ENCODE measurements around the gene MBD4.
"Not testable (repeated sequence)": the region's sequence is repeated elsewhere in the genome, so short reads cannot be mapped to it uniquely, and the experiment has no call there.

The MBD4 gene

DNA sequence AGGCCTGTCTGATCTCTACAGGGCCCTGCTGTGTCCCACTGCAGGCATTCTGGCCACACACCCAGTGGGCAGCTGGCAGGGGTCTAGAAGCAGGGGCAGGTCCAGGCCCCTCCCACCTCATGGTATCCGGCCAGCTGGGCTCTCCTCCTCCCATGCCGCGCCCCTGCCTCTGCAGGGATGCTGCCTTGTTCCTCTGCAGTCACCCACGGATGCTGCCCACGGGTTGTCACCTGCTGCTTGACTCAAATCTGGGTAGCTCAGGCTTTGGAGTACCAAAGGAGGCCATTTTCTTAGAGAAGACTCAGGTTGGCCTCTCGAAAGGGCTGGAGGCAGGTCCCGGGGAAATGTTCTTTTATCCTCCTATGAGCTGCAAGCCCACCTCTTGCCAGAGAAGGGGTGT is 36.3 kb downstream of the MBD4 start:
- no peak for DNase-seq

DNA sequence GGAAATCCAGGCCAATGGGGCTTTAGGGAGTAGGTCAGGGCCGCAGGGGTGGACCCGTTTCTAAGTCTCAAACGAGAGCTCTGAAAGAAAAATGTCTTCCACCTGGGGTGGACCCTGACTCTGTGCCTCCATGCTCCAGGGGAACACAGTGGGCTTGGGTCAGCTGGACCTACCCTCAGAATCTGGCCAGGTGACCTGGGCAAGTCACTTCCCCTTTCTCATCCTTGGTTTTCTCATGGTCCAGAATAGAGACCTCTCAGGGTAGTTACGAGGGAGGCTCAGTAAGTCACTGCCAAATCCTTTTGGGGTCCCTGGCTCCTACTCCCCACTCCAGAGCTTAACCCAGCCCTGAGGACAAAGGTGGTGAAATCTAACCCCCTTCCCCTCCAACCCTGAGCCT is 37.1 kb downstream of the MBD4 start:
- no peak for DNase-seq

DNA sequence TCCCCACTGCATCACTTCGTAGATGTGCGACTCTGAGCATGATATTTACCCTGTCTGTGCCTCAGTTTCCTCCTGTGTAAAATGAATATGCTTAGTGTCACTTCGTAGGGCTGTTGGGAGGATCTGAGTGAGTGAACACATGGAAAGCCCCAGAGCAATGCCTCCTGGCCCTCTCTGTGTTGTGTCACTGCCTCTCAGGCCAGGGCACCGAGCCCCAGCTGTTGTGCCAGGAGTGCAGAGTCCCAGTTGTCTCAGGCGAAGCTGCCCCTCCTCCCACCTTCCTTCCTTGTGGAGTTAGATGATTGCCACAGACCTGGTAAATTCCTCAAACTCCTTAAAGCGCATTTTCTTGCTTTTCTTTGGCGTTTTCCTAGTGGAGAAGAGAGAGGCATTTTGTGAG is 37.5 kb downstream of the MBD4 start:
- no peak for DNase-seq

DNA sequence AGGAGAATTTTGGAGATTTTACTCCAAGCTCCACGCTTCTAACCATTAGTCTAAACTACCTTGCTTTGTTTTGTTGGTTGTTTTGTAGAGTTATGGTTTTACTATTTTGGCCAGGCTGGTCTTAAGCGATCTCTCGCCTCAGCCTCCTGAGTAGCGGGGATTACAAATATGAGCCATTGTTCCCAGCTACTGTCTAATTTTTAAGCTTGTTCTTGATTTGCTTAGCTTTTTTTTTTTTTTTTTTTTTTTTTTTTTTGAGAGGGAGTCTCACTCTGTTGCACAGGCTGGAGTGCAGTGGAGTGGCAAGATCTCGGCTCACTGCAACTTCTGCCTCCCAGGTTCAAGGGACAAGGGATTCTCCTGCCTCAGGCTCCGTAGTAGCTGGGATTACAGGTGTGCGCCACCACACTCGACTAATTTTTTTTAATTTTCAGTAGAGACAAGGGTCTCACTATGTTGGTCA is 39.8 kb downstream of the MBD4 start:
- DNase-seq: no peak

DNA sequence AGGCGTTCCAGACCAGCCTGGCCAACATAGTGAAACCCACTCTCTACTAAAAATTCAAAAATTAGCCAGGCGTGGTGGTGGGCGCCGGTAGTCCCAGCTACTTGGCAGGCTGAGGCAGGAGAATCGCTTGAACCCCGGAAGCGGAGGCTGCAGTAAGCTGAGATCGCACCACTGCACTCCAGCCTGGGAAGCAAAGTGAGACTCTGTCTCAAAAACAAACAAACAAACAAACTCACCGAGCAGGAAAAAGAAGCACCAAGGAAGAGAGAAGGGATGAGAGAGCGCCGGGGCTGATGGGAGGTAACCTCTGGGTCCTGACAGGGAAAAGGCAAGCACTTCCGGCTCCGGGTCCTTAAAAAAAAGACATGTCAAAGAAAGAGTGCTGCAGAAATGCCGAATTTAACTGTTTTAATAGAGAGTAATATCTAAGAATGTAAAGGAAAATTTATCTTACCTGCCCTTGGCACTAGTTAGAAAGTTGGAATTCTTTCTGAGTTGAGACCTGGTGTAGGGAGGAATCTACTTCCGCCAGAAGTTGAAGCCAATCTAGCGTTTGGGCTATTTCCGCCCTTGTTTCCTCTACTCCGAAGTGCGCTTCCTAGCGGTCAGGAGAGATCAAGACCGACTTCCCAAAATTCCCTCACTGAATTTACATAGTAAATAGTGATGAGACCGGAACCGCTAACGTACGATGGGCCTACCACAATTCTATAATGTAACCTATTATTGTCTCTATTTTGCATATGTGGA is 40.4 kb downstream of the MBD4 start:
- DNase-seq: peak; percentile 77 to 85

DNA sequence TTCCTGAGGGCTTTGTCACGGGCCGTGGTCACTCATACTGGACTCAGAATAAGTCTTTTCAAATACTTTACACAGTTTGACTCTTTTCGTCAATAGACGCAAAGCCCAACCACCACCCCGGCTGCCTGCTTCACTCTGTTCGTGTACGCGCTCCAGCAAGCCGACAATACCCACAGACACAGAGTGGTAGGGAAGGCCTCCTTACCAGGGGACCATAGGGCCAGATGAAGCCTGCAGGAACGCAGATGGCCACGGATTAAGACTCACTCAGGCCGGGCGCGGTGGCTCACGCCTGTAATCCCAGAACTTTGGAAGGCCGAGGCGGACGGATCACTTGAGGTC is 41.0 kb downstream of the MBD4 start:
- no peak for DNase-seq

DNA sequence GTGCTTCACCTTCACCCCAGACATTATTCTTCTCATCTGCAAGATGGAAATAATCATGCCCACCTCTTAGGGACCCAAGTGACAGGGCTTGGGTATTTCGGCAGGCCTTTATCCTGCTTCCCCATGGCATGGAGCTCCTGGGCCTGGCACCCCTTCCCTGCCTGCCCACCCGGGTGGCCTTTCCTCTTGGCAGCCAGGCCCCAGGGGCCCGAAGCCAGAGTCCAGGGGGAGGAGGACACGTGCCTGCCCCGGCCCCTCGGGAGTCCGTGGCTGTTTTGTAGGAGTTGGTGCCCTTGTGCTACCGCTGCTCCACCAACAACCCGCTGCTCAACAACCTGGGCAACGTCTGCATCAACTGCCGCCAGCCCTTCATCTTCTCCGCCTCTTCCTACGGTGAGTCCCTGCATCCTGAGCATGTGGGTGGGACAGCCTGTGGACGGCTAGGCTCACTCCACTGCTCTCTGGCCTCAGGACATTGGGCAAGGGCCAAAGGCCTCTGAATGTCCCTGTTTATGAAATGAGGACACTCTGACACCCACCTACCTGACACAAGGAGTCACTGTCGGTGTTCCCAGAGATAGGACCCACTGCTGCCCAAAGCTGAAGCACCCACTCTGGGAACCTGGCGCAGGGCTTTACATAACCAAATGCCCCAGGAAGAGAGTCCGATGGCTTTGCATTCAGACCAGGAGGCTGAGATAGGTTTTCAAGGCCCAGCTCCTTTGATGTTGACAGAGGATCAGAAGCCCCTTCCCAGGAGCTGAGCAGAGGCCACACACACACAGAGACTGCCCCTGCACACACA is 45.8 kb downstream of the MBD4 start:
- DNase-seq: not testable (repeated sequence)

DNA sequence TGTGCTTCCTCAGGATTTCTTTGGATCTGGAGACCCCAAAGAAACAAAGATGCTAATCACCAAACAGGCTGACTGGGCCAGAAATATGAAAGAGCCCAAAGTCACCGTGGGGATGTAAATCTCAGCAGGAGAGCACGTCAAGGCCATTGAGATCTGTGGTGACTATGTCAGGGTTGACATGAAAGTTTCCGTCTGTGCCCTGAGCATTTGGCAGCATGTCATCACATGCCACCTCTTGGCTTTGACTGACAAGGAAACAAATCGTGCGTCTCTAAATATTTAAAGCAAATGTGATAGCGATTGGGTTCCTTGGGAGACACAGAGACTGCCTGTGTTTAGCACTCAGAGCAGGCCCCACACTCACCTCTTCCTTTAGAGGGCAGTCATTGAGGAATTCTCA is 46.5 kb downstream of the MBD4 start:
- no peak for DNase-seq

DNA sequence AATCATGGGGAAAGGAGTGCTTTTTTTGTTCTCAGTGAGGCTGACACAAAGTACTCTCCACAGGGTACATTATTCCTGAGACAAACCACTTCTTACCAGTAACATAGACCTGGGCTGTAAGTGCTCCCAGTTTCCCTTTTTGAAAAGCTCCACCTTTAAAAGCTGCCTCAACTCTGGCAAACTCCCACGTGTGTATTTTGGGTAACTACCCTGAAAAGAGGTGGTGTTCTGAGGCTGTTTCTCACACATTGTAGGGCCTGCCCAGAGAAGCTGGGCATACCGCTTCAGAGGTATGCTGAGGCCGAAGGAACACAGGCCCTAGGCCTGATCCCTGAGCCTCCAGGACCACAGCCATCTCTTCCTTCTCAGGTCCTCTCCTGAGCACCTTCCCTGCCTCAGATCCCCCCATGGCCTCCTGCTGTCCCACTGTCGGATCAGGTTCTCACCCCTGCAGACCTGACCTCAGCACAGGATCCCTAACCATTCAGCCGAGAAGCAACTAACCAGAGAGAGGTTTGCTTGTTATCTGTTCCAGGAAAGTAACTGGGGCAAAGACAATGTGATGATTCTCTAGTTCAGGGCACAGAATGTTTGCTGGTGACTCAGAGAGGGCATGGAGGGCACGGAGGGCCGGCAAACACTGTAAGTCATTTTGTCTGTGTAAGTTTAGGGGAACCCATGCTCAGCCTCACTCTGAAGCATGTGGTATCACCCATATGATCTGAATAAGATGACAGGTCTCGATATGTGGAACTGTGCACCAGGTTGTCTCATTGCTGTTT is 47.5 kb downstream of the MBD4 start:
- DNase-seq: not testable (repeated sequence)

DNA sequence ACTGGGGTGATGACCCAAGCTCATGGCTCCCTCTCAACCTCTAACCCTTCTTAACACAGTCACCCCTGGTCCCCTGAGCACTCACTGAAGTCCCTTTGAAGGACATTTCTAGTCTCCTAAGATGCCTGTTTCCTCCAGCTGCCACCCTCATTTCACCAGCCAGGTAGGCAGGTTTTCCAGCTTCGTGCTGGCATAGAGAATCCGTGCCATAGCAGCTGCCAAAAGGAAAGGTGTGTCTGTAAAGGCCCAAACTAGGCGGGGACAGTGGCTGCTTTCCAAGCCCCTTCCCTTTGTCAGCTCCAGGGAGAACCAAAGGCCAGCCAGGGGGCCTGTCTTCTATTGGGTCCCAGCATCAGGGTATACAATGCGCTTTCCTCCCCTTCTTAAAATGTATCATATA is 48.2 kb downstream of the MBD4 start:
- DNase-seq: not testable (repeated sequence)

DNA sequence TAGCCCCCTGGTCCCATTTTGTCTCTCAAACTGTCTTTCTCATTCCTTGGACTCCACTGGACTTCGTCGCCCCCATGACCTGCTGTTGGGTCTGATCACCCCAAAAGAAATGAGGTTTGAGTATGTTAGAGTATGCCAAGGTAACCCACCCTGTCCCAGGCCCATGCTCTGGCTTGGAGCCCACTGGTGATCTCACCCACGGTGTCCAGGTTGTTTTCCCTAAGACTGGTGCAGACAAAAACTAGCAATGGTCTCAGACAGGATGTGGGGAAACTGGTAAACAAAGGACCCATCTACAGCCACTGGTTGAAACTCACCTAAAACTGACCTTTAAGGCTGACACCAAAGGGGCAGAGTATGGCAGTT is 50.2 kb downstream of the MBD4 start:
- no peak for DNase-seq

DNA sequence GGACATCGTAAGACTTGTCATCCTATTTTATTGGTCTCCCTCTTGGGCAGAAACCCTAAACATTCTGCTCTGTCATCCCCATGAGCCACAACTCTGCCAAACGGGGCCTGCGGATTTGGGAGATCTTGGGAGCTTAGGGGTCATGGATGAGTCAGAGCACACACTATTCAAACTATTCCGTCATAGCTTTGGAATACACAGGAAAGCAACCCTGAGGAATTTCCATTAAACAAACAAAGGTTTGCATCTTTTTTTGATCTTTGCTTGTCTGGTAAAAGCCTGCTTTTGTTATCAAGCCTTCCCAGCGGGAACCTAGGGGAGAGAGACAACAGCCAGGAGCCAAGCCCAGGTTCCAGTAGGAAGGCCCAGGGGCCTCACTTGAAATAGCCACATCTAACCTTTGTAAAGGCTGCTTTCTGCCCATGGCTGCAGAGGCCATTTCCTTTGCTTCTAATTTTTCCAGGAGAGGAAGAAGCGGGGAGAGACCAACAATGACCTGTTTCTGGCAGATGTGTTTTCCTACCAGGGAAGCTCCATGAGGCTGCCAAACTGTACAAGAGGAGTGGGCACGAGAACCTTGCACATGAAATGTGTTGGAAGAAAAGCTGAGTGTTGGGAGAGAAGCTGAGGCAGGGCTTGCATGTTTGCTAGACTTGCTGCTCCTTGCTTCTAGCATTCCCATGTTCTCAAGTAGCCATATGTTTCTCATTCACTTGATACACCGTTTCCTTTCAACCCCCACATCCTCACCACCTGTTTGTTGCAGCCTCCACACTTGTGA is 50.8 kb downstream of the MBD4 start:
- not testable (repeated sequence) for DNase-seq

DNA sequence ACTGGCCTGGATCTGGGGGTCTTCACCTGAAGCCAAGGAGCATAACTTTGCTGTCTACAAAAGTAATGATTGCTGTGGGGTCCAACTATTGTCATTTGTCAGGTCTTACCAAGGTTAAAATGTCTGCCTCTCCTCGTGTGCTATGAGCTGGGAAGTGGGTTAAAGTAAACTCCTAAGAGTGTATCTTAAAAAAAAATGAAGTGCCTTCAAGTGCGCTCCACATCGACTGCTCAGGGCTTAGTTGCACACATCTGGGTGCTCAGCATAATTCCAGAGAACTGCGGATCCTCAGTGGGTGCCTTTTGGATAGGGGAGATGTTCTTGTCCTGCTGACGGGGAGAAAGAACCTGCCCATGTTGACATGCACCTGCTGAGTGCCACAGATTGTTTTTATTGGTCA is 52.3 kb downstream of the MBD4 start:
- no peak for DNase-seq

DNA sequence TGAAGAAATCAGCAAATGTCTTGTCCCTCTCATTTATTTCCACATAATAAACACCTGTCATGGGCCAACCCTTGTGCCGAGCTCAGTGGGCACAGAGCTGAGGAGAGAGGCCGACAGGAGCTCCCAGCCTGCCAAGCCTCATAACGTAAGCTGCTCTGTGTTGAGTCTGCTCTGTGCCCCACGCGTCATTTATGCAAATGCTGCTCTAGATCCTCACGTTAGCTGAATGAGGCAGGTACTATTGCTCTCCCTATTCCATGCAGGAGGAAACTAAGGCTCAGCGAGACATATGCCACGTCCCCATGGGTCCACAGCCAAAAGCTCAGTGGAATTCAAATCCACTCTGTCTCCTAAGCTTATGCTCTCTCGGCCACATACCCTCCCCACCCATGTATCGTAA is 52.8 kb downstream of the MBD4 start:
- DNase-seq: no peak

DNA sequence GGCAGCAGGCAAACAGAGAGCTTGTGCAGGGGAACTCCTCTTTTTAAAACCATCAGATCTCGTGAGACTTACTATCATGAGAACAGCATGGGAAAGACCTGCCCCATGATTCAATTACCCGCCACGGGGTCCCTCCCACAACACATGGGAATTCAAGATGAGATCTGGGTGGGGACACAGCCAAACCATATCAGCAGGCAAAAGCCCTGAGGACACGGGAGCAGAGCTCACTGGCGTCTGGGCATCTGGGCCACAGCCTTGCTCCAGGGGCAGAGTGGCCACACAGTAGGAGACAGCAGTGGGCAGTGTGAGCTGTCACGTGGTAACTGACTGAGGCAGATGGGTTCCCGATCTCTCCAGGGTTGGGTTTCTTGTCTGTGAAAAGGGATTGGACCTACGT is 54.2 kb downstream of the MBD4 start:
- not testable (repeated sequence) for DNase-seq

DNA sequence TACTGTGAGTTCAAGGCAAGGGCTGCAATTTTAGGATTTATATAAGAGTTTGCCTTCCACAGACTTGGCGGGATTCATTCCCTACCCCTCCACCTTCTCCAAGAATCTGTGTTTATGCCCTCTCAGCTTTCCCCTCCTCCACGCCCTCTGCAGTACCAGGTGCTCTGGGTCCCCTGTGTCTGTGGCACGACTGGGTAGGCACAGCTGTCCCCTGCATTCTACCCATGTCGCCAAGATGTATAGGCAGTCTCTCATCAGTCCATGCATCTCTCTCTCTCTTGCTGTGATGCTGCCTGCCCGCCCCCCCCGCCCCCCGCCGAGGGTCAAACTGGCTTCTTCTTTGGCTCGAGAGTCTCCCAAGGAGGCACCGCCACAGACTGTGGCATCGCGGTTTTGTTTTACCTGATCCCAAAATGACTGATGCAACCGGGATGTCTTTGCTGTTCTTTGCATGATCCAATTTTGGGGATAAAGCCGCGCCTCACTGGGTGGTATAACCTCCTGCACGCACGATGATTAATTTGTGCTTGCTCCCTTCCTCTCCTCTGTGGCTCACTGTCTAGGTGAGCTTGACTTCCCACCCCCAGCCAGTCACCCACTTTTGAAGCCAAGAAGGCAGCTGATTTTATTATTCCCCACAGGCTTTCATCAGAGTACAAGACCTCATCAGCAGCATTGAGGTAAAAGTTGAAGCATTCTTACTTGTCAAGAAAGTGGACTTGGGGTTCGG is 55.0 kb downstream of the MBD4 start:
- DNase-seq: no peak

DNA sequence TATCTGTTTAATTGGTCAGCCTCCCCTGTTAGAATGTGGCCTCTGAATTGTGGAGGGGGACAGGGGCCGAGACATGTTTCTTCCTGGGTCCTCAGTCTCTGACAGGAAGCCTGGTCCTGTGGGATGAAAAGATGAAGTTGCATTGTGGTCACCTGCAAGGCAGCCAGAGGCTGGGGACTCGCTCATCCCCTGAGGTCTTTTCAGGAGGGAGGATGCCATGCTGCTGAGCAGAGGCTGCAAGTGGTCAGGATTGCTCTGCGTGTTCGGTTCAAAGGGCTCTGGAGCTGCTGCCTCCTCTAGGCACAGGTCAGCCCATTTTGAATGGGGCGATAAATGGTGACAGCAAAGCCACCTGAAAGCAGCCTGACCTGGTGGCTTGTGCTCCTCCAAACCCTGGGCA is 55.6 kb downstream of the MBD4 start:
- DNase-seq: not testable (repeated sequence)

DNA sequence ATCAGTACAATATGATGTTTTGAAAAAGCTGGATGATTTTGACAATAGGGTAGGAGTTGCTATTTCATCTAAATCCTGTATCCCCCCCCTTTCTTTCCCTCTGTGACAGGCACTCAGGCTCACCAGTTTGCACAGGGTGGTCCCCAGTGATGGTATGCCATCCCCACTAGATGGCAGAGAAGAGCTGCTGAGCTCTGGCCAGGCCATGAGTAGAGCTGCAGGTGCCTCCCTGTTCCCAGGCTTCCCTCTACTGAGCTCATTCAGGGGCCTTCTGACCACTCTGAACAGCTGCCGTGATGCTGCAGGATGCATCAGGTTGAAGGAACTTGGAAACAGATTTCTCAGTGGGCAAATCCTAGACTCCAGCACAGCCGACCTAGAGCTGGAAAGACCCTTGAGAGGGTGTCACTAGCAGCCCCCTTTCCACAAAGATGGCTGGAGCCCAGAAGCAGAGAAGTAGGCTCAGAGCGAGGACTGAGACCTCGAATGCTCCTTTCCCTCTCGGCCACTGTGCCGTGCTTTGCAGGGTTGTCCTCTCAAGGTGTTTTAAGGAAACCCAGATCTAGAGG is 56.4 kb downstream of the MBD4 start:
- DNase-seq: peak in 1 of 2 experiments; percentile 57

DNA sequence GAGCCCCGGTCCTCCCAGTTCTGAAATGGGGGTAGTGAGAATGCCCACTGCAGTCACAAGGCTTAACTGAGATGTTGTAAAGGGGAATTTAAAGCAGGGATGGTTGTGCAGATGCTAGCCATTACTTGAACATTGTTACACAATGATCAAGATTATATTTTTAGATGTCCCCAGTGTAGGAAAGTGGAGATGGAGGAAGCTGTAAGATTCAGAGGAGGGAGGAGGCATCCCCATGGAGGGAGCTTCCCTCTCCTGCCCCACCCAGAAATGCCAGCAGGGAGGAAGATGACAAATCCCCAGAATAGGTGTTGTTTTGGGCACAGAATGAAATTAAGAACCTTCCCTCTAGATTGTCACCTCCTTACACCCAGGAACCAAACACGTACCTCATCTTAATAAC is 57.4 kb downstream of the MBD4 start:
- DNase-seq: no peak
